GM21528 (cell line): ENCODE results near the gene ERICH3.

Source experiments
- ATAC-seq: cut with Tn5 transposase; IDR thresholded peaks from one replicate; pipeline ENCODE4 v1.9.1; 2021; ENCODE audit warnings: mild to moderate bottlenecking, moderate library complexity; ENCODE audit not compliant: unreplicated experiment, low FRiP score

The ERICH3 gene

GRCh38 chr1:74526708-74527107, 146.9 kb downstream of the ERICH3 start:
- ATAC-seq, result no peak

GRCh38 chr1:74523873-74524480, 149.6 kb downstream of the ERICH3 start:
- no peak for ATAC-seq

- ATAC-seq, result no peak
Observed at GRCh38 chr1:74522148-74522547, 151.4 kb downstream of the ERICH3 start.
